Brain microvascular endothelial cell (primary cell): Measurements from ENCODE around the gene ADGRV1.
"Not testable (repeated sequence)": the region's sequence is repeated elsewhere in the genome, so short reads cannot be mapped to it uniquely, and the experiment has no call there.

Source experiments
- DNase-seq: peaks from one replicate; pipeline ENCODE4 v3.0.0-alpha.2; 2020
- H3K27ac ChIP-seq: fragments of 250-450 bp; sonication (Bioruptor Pico); 2 replicates; pipeline ENCODE4 v1.5.1; 2020; ENCODE audit warnings: mild to moderate bottlenecking, moderate library complexity
- H3K27me3 ChIP-seq: fragments of 250-450 bp; sonication (Bioruptor Pico); replicated peaks from 2 replicates; pipeline ENCODE4 v1.5.1; 2020; ENCODE audit warnings: mild to moderate bottlenecking
- H3K36me3 ChIP-seq: fragments of 250-450 bp; sonication (Bioruptor Pico); replicated peaks from 2 replicates; pipeline ENCODE4 v1.5.1; 2020; ENCODE audit warnings: mild to moderate bottlenecking
- H3K4me3 ChIP-seq: 2 replicates; pipeline ENCODE4 v1.5.1; 2011; ENCODE audit warnings: low read depth, mild to moderate bottlenecking, control low read depth, low read length, moderate library complexity
- CTCF ChIP-seq: IDR thresholded peaks from 2 replicates; pipeline ENCODE4 v1.5.1; 2011; ENCODE audit warnings: low read depth, mild to moderate bottlenecking, moderate library complexity, low read length, control low read depth, inconsistent platforms; ENCODE audit errors: missing control alignments
- in situ Hi-C: cut with HindIII; loops from 2 replicates; pipeline ENCODE4 v1.10.0; 2017; ENCODE audit warnings: low sequenced_read_pairs, low pct_ligation_motif_present

ADGRV1 gene

GRCh38 chr5:90834711-90835110, 276.1 kb downstream of the ADGRV1 start:
- no peak for DNase-seq
- TF ChIP-seq CTCF, result no peak
- no peak overlapping the region for H3K4me3 ChIP-seq
- no peak overlapping the region for H3K27ac ChIP-seq
- no peaks in the 10 kb centered on the region for H3K27me3 ChIP-seq
- H3K36me3 ChIP-seq, result no peaks in the 10 kb centered on the region
- in situ Hi-C loops, result no loop called here

- Histone ChIP-seq H3K27me3 (no peaks in the 10 kb centered on the region), H3K27ac (no peak overlapping the region), H3K4me3 (no peak overlapping the region), H3K36me3 (no peaks in the 10 kb centered on the region)
- TF ChIP-seq CTCF, result no peak
- no peak for DNase-seq
- in situ Hi-C loops, result no loop called here
Observed at GRCh38 chr5:90843443-90843842, 284.8 kb downstream of the ADGRV1 start.

- in situ Hi-C loops, result no loop called here
- Histone ChIP-seq H3K27ac (no peak overlapping the region), H3K36me3 (no peaks in the 10 kb centered on the region), H3K4me3 (no peak overlapping the region), H3K27me3 (no peaks in the 10 kb centered on the region)
- no peak for TF ChIP-seq CTCF
- no peak for DNase-seq
Observed at GRCh38 chr5:90844931-90845330, 286.3 kb downstream of the ADGRV1 start.

GRCh38 chr5:90845723-90846554, 287.3 kb downstream of the ADGRV1 start:
- DNase-seq, result no peak
- no peaks in the 10 kb centered on the region for H3K27me3 ChIP-seq
- in situ Hi-C loops, result no loop called here
- no peaks in the 10 kb centered on the region for H3K36me3 ChIP-seq
- TF ChIP-seq CTCF, result no peak
- H3K4me3 ChIP-seq, result no peak overlapping the region
- no peak overlapping the region for H3K27ac ChIP-seq

GRCh38 chr5:90847606-90848005, 289.0 kb downstream of the ADGRV1 start:
- DNase-seq, H3K27ac ChIP-seq, H3K36me3 ChIP-seq, H3K4me3 ChIP-seq, in situ Hi-C loops, H3K27me3 ChIP-seq: not testable (repeated sequence)

GRCh38 chr5:90849939-90850338, 291.3 kb downstream of the ADGRV1 start:
- Histone ChIP-seq H3K36me3 (no peaks in the 10 kb centered on the region), H3K27ac (no peak overlapping the region), H3K27me3 (no peaks in the 10 kb centered on the region), H3K4me3 (no peak overlapping the region)
- in situ Hi-C loops, result no loop called here
- DNase-seq, result no peak
- no peak for TF ChIP-seq CTCF
